ENCODE results near the gene EHHADH.

GRCh38 chr3:185212086-185212485 is 41.8 kb downstream of the EHHADH start:
- TF ChIP-seq MYC (IDR thresholded peaks at IDR 0.05; ENCODE audit: low read depth, low read length) (no peak), EZH2 (IDR thresholded peaks at IDR 0.05; ENCODE audit: borderline replicate concordance, low read depth, low read length, severe bottlenecking) (no peak), MAX (IDR thresholded peaks at IDR 0.05; ENCODE audit: insufficient read depth, insufficient read length) (no peak), POLR2A (IDR thresholded peaks at IDR 0.05; ENCODE audit: low read depth, low read length) (no peak), JUN (IDR thresholded peaks at IDR 0.05; ENCODE audit: borderline replicate concordance, insufficient read depth, insufficient read length, low read depth) (no peak), POLR2AphosphoS5 (IDR thresholded peaks at IDR 0.05; ENCODE audit: insufficient read depth, low read depth, low read length) (no peak), FOS (IDR thresholded peaks at IDR 0.05; ENCODE audit: borderline replicate concordance, insufficient read depth, low read length) (no peak)
- TF ChIP-seq, protein P1, sequence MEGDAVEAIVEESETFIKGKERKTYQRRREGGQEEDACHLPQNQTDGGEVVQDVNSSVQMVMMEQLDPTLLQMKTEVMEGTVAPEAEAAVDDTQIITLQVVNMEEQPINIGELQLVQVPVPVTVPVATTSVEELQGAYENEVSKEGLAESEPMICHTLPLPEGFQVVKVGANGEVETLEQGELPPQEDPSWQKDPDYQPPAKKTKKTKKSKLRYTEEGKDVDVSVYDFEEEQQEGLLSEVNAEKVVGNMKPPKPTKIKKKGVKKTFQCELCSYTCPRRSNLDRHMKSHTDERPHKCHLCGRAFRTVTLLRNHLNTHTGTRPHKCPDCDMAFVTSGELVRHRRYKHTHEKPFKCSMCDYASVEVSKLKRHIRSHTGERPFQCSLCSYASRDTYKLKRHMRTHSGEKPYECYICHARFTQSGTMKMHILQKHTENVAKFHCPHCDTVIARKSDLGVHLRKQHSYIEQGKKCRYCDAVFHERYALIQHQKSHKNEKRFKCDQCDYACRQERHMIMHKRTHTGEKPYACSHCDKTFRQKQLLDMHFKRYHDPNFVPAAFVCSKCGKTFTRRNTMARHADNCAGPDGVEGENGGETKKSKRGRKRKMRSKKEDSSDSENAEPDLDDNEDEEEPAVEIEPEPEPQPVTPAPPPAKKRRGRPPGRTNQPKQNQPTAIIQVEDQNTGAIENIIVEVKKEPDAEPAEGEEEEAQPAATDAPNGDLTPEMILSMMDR (IDR thresholded peaks at IDR 0.05; ENCODE audit: extremely low read depth in 1 of 2, insufficient read depth in 1 of 2, low read depth in 1 of 2, low read length in 2 of 2): no peak

All from endothelial cell of umbilical vein (primary cell).